Stimulated activated CD8-positive, alpha-beta memory T cell treated with anti-CD3 and anti-CD28 coated beads, Interleukin-7, amount 100 ng/mL, for 4 hours (primary cell): ENCODE results near the gene SLC7A4.

Experiments
- DNase-seq, 2 donors: peaks; one replicate each; pipeline ENCODE4 v3.0.0-alpha.2; 2020; ENCODE audit warnings: low read depth in 2 of 2

Gene SLC7A4

GRCh38 chr22:20983081-20983771 is 49.1 kb downstream of the SLC7A4 start:
- DNase-seq: no peak

GRCh38 chr22:20982563-20982882 is 49.8 kb downstream of the SLC7A4 start:
- DNase-seq: no peak

- peak; percentile 30 to 69 for DNase-seq
Observed at GRCh38 chr22:20981787-20982562, 50.4 kb downstream of the SLC7A4 start, which contains the start of gene LZTR1. Gene LZTR1 (plus strand): TSS chr22:20982297. CDS start chr22:20982372, 75 bp downstream.

GRCh38 chr22:20980938-20981722 is 51.2 kb downstream of the SLC7A4 start:
- DNase-seq: no peak

GRCh38 chr22:20980523-20980922 is 51.8 kb downstream of the SLC7A4 start:
- no peak for DNase-seq

GRCh38 chr22:20979940-20980453 is 52.4 kb downstream of the SLC7A4 start:
- no peak for DNase-seq

- DNase-seq: peak; percentile 49 to 59
Observed at GRCh38 chr22:20979243-20979809, 53.0 kb downstream of the SLC7A4 start.
